Pancreas (tissue), 10 donors: Measurements from ENCODE around the gene NKX6-1. TPM values are rescaled to one million over a fixed set of nuclear protein-coding genes. Genes with fewer than 3 reads are reported as not detected.
A peak's percentile ranks its signal among the peaks of the same experiment; 100 is the strongest.

Experiments used
- ATAC-seq, 4 donors: fragments of 200-7000 bp; cut with Tn5 transposase; one replicate each; pipeline versions ENCODE4 v1.8.0 to v1.9.1; 2020; ENCODE audit warnings: mild to moderate bottlenecking in 4 of 4, moderate library complexity in 4 of 4
- DNase-seq, 6 donors: peaks; one replicate each; pipeline ENCODE4 v3.0.0-alpha.2; 2020
- FAIRE-seq: peaks from 2 replicates; lab custom pipeline; 2012; peaks lifted over from hg19 to GRCh38; lab: Jason Lieb, UNC
- H3K27ac ChIP-seq, 4 donors: fragments of 200-600 bp; sonication (generic); 1 replicate in 3 of 4; 2 replicates in 1 of 4; pipeline versions ENCODE4 v1.5.0 to v1.8.0; 2020
- H3K27me3 ChIP-seq, 4 donors: fragments of 200-600 bp; one replicate each; pipeline ENCODE4 v1.8.0; 2021
- H3K36me3 ChIP-seq, 3 donors: fragments of 200-600 bp; sonication (generic) in 1 of 3; one replicate each; pipeline versions ENCODE4 v1.5.0 to v1.8.0; 2020 to 2021
- H3K4me1 ChIP-seq, 3 donors: fragments of 200-600 bp; one replicate each; pipeline ENCODE4 v1.8.0; 2021
- H3K4me3 ChIP-seq, 4 donors: fragments of 200-600 bp; sonication (generic) in 2 of 4; one replicate each; pipeline versions ENCODE4 v1.5.0 to v1.8.0; 2020 to 2021
- H3K9me3 ChIP-seq, 4 donors: fragments of 200-600 bp; one replicate each; pipeline ENCODE4 v1.8.0; 2021
- WGBS, 2 donors: extraction: QIAGEN DNeasy Blood & Tissue Kit; methylation state at CpG; one replicate each; pipeline ENCODE4 v1.1.7; 2013; 5-methylcytosine and 5-hydroxymethylcytosine counted together
- intact Hi-C, 3 donors: fragments of 100-400 bp; cut with DNase I; formaldehyde crosslinking; loops; one replicate each; pipeline versions ENCODE4 v1.11.1 to v1.14.2; 2022
- polyA plus RNA-seq, 2 donors: library from polyadenylated mRNA; stranded (reverse); fragments of 200-250 nt; gene quantifications; one replicate each; pipeline ENCODE4 v1.2.3, GENCODE V29; 2013
- total RNA-seq, 6 donors: library from RNA; stranded (reverse); fragmentation: NEBNext Ultra II Directional in 4 of 6; extraction: Animal tissue kit (Norgen Biotek cat#: 25700) in 4 of 6; gene quantifications; one replicate each; pipeline versions ENCODE4 v1.2.1 to v1.2.4, GENCODE V29; 2021 to 2023
- TF ChIP-seq, protein P1 (sequence below), 4 donors: fragments of 200-600 bp; sonication (generic) in 3 of 4; IDR thresholded peaks; one replicate each; pipeline versions ENCODE4 v1.5.0 to v1.8.0; 2021; ENCODE audit warnings: antibody characterized with exemption in 4 of 4
- donor health status: healthy with polysubstance abuse.
- donor health status: DM: no; HTN: no; CAD: no; lungs with moderate emphysema.
- donor health status: DM: no; HTN: no; CAD: no.
- donor health status: control.
- donor health status: control.
- donor health status: Bipolar disorder and iron deficiency.
- donor health status: DM: yes; HTN: yes; CAD: no.
- donor health status: DM: no; HTN: no; CAD: no.
- donor health status: DM: no; HTN: no; CAD: no.
- donor health status: DM: yes; HTN: yes; CAD: no.

NKX6-1 gene
- total and polyA plus RNA-seq, 8 donors, result 3.1 to 19.2 (median 7.4) TPM

DNA sequence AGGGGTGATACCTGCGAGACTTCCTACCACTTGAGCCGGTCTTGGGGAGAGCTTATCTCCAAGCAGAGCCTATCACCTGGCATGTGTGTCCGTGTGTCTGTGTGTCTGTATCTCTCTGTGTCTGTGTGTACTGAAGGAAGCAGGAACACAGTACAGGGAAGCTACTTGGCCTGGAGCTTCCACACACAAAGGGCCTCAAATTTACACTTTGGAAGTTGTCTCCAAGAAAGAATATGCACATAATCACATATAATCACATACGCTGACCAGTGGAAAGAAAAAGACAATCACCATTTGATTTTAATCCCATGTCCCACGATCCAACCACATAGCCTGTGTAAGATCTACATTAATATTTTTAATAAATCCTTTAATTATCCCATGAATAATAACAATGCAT is 13.2 kb upstream of the NKX6-1 start:
- H3K36me3 ChIP-seq, result no peaks in the 10 kb centered on the region
- ATAC-seq (no peak), DNase-seq (no peak), FAIRE-seq (no peak)
- WGBS, 2 donors, result 72 to 84% methylated on average over 5 of the region's 5 CpGs
- TF ChIP-seq, protein P1, sequence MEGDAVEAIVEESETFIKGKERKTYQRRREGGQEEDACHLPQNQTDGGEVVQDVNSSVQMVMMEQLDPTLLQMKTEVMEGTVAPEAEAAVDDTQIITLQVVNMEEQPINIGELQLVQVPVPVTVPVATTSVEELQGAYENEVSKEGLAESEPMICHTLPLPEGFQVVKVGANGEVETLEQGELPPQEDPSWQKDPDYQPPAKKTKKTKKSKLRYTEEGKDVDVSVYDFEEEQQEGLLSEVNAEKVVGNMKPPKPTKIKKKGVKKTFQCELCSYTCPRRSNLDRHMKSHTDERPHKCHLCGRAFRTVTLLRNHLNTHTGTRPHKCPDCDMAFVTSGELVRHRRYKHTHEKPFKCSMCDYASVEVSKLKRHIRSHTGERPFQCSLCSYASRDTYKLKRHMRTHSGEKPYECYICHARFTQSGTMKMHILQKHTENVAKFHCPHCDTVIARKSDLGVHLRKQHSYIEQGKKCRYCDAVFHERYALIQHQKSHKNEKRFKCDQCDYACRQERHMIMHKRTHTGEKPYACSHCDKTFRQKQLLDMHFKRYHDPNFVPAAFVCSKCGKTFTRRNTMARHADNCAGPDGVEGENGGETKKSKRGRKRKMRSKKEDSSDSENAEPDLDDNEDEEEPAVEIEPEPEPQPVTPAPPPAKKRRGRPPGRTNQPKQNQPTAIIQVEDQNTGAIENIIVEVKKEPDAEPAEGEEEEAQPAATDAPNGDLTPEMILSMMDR (IDR thresholded peaks at IDR 0.05), result no peak
- no peak overlapping the region for H3K4me3 ChIP-seq
- H3K27me3 ChIP-seq, result no peaks in the 10 kb centered on the region
- intact Hi-C loops, result no loop called here
- no peak overlapping the region for H3K27ac ChIP-seq
- H3K4me1 ChIP-seq, result no peaks in the 10 kb centered on the region
- H3K9me3 ChIP-seq, result no peaks in the 10 kb centered on the region

DNA sequence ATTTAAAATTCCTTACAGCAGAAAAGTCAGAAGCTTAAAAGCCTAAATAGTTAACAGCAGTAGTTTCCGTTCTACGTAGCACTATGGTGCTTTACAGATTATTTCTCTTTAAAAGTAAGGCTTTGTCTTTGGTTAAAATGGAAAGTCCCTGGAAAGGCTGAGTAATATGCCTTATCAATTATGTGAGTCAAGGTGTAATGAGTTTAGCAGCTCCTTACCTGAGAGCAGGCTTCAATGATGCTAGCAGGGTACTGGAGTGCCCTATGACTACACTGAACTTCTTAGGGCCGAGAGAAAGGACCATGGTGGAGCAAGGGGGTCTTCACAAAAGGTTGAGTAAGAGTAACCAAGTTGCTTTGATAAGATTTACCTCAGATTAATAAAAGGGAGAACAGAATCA is 12.6 kb upstream of the NKX6-1 start:
- peak in 3 of 4 donors; percentile 53 to 90 (median 71) for ATAC-seq
- H3K4me3 ChIP-seq, result no peak overlapping the region
- H3K9me3 ChIP-seq, result no peaks in the 10 kb centered on the region
- no peak for DNase-seq
- H3K27me3 ChIP-seq, result peaks cover 0 to 3% (median 0%) of the 10 kb centered on the region in 4 donors
- FAIRE-seq, result no peak
- intact Hi-C loops, result no loop called here
- TF ChIP-seq, protein P1 (IDR thresholded peaks at IDR 0.05), result no peak
- no peaks in the 10 kb centered on the region for H3K36me3 ChIP-seq
- 44 to 52% methylated on average over 3 of the region's 3 CpGs for WGBS, 2 donors
- H3K4me1 ChIP-seq, result no peaks in the 10 kb centered on the region
- H3K27ac ChIP-seq, result no peak overlapping the region

DNA sequence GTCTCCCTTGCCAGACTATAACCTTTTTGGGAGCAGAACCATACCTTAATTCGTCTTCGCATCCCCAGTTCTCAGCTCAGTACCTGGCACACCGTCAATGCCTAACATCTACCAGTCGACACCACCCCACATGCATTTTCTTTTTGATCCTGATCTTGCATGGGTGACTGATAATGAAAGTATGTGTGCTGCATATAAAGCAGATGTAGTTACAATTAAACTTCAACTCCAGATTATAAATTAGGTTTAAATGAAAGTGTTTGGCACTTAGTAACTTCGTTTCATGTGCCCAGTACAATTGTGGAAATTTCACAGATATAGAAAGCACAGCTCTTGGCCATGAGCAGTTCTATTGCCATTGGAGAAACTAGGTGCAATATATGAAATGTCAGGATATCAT is 8.8 kb upstream of the NKX6-1 start:
- DNase-seq (no peak), FAIRE-seq (no peak), ATAC-seq (peak in 1 of 4 donors; percentile 17)
- intact Hi-C loops, result loop anchor here in 1 of 3 donors (10.0 kb wide), 1 partner anchor 863 kb away; no protein-coding TSS in a partner anchor
- Histone ChIP-seq H3K4me1 (no peaks in the 10 kb centered on the region), H3K36me3 (no peaks in the 10 kb centered on the region), H3K4me3 (no peak overlapping the region), H3K9me3 (peaks cover 0 to 3% (median 0%) of the 10 kb centered on the region in 4 donors), H3K27me3 (peaks cover 0 to 12% (median 0%) of the 10 kb centered on the region in 4 donors), H3K27ac (no peak overlapping the region)
- TF ChIP-seq, protein P1 (IDR thresholded peaks at IDR 0.05), result no peak
- WGBS, 2 donors, result 47 to 58% methylated on average over 5 of the region's 5 CpGs

DNA sequence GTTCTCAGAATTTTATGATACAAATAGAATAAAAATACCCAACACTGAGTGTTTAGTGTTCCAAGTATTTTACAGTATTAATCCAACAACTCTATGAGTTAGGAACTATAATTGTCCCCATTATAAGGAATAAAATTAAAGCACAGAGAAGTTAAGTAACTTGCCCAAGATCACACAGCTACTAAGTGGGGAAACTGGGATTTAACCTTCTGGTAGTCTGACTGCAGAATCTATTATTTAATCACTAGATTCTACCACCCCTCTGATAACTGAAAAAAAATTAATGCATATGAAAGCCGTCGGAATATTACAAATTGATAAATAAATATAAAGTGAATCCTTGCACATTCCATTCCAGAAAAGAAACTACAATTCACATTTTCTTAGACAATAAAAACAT is 5.7 kb upstream of the NKX6-1 start:
- ATAC-seq (no peak), FAIRE-seq (no peak), DNase-seq (no peak)
- Histone ChIP-seq H3K27me3 (peaks cover 0 to 23% (median 3%) of the 10 kb centered on the region in 4 donors), H3K4me1 (peaks cover 0 to 2% (median 0%) of the 10 kb centered on the region in 3 donors), H3K4me3 (no peak overlapping the region), H3K9me3 (peaks cover 0 to 3% (median 0%) of the 10 kb centered on the region in 4 donors), H3K27ac (no peak overlapping the region), H3K36me3 (no peaks in the 10 kb centered on the region)
- intact Hi-C loops, result loop anchor here in 1 of 3 donors (10.0 kb wide), 1 partner anchor 860 kb away; no protein-coding TSS in a partner anchor
- 58 to 72% methylated on average over 2 of the region's 2 CpGs for WGBS, 2 donors
- TF ChIP-seq, protein P1 (IDR thresholded peaks at IDR 0.05), result no peak
